Activated T-helper 17 cell treated with anti-CD3 and anti-CD28 coated beads, Interleukin-2, amount 50 U/mL, for 72 hours (primary cell): ENCODE data around the gene SYT4. TPM values are rescaled to one million over a fixed set of nuclear protein-coding genes. Genes with fewer than 3 reads are reported as not detected.
"Not testable (repeated sequence)": the region's sequence is repeated elsewhere in the genome, so short reads cannot be mapped to it uniquely, and the experiment has no call there.

Source experiments
- ATAC-seq: fragments of 150-1000 bp; cut with Tn5 transposase; replicated peaks from 2 replicates; pipeline ENCODE4 v1.10.0; 2021; ENCODE audit warnings: mild to moderate bottlenecking, moderate library complexity
- H3K27ac Mint-ChIP-seq: one replicate; pipeline ENCODE4 v1.8.0; 2022; ENCODE audit warnings: mixed read lengths
- H3K27me3 Mint-ChIP-seq: one replicate; pipeline ENCODE4 v1.8.0; 2022; ENCODE audit warnings: mixed read lengths
- H3K36me3 Mint-ChIP-seq: one replicate; pipeline ENCODE4 v1.8.0; 2022; ENCODE audit warnings: low read depth, mild to moderate bottlenecking, mixed read lengths
- H3K4me1 Mint-ChIP-seq: one replicate; pipeline ENCODE4 v1.8.0; 2022; ENCODE audit warnings: mixed read lengths
- H3K4me3 Mint-ChIP-seq: one replicate; pipeline ENCODE4 v1.8.0; 2022; ENCODE audit warnings: mild to moderate bottlenecking, mixed read lengths
- H3K9me3 Mint-ChIP-seq: one replicate; pipeline ENCODE4 v1.8.0; 2022; ENCODE audit warnings: mixed read lengths
- total RNA-seq, 2 donors: library from RNA; stranded (reverse); gene quantifications; one replicate each; pipeline ENCODE4 v1.2.3, GENCODE V29; 2022

SYT4 gene, protein sequence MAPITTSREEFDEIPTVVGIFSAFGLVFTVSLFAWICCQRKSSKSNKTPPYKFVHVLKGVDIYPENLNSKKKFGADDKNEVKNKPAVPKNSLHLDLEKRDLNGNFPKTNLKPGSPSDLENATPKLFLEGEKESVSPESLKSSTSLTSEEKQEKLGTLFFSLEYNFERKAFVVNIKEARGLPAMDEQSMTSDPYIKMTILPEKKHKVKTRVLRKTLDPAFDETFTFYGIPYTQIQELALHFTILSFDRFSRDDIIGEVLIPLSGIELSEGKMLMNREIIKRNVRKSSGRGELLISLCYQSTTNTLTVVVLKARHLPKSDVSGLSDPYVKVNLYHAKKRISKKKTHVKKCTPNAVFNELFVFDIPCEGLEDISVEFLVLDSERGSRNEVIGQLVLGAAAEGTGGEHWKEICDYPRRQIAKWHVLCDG
- total RNA-seq: not detected

DNA sequence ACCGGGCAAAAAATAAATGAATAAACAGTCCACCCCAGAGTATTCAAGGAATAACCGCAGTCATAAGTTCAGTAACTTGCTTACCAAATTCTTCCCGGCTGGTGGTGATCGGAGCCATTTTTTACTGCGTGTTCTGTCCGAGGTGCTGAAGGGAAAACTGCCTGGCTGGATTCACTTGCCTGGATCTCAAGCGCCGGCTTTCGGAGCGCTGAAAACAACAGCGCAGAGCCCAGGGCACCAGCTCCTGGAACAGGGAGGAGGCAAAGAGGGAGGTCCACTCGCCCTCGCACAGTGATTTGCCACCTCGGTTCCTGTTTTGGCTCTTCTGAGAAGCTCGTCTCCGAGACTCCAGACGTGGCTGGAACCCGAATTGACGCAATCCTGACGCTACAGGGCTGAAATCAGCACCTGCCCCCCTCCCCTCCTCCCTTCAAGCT, at the start of gene SYT4:
TSS of gene SYT4 (minus strand) at position 327 of the 437 bp plus-strand sequence. CDS start at position 118, 209 bp downstream.
- no peak for ATAC-seq
- Mint-ChIP-seq H3K27ac (no peak within 1 kb of the TSS), H3K9me3 (no peaks in the 10 kb centered on the region), H3K4me3 (no peak within 1 kb of the TSS), H3K27me3 (peaks cover 13% of the 10 kb centered on the region), H3K4me1 (no peaks in the 10 kb centered on the region), H3K36me3 (no peaks in the 10 kb centered on the region)

DNA sequence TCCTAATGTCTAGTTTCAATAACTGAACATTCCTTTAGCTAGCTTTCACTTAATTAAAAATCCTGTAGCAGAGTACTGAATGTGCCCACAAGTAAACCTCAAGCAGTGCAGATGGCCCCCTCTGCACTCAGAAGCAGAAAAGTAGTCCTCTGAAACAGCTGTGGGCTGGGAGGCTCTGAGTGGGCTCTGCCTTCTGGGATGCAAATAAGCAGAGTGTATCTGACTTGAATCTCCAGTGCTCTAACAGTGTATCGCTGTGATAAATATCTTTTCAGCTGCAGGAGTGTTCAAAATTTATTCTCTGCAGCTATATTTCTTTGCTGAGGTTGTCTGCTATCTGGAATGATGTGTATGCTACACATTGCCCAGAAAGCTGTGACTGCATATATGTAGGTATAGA, 44.8 kb upstream of the SYT4 start:
- no peak overlapping the region for H3K4me3 Mint-ChIP-seq
- ATAC-seq: no peak

DNA sequence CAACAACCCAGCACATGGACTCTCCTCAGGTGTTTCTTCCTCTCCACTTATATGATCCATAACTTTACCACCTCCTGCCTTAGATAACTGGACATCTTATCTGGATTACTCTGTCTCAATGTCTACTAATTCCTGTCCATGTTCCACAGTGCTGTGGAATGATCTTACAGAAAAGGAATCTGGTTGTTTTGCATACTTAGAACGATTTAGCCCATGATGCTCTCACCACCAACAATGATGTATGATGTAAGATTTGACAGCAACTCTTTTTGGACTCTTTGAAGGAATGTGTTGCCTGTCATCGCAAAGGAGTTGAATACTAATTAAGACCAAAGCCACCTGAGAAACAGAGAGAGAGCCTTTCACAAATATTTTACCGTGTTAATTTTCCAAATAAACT, 37.7 kb upstream of the SYT4 start:
- no peak for ATAC-seq
- Mint-ChIP-seq H3K36me3 (no peaks in the 10 kb centered on the region), H3K4me1 (no peaks in the 10 kb centered on the region), H3K4me3 (no peak overlapping the region), H3K27me3 (no peaks in the 10 kb centered on the region), H3K9me3 (peaks cover 4% of the 10 kb centered on the region), H3K27ac (no peak overlapping the region)

More for the DNA sequence above, 44.8 kb upstream of the SYT4 start:
- Mint-ChIP-seq H3K27ac (no peak overlapping the region), H3K4me1 (no peaks in the 10 kb centered on the region), H3K27me3 (no peaks in the 10 kb centered on the region), H3K9me3 (no peaks in the 10 kb centered on the region), H3K36me3 (no peaks in the 10 kb centered on the region)

DNA sequence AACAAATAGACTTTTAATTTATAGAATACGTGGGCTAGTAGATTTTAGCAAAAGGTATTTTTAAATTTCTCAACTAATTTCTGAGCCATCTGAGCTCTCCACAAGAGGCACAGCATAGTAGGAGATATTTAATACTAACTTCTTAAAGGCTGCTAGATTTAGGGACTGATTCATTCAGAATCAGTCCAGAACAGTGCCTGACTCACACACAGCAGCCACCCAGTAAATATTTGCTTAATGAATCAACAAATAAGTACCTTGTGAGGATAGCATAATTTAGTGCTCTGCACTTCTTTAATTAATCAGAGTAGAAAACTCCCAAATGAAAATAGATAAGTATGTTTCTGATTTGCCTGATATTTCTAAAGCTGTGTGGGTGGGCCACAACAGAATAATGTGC, 35.6 kb upstream of the SYT4 start:
- no peak overlapping the region for H3K27ac Mint-ChIP-seq
- no peaks in the 10 kb centered on the region for H3K27me3 Mint-ChIP-seq
- H3K36me3 Mint-ChIP-seq: no peaks in the 10 kb centered on the region
- peaks cover 4% of the 10 kb centered on the region for H3K9me3 Mint-ChIP-seq
- no peak for ATAC-seq
- no peak overlapping the region for H3K4me3 Mint-ChIP-seq
- no peaks in the 10 kb centered on the region for H3K4me1 Mint-ChIP-seq

DNA sequence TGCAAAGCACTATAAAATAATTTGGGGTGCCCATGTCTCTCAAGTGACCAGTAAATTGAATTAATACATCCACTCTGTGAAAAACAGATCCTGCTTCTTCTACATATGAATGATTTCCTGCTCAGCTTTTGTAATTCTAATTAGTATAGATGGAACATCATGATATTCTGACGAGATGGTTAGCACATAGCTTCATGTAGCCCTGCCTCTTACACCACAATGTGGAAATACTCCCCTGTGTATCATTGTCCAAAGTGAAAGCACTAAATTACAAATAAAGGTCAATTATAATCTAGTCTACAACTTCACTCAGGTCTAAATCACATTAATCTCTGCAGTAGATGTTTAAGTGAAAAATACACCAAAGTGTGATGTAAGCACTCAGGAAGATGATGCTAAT, 32.9 kb upstream of the SYT4 start:
- H3K9me3 Mint-ChIP-seq: peaks cover 4% of the 10 kb centered on the region
- no peak overlapping the region for H3K4me3 Mint-ChIP-seq
- ATAC-seq: no peak
- no peak overlapping the region for H3K27ac Mint-ChIP-seq
- no peaks in the 10 kb centered on the region for H3K27me3 Mint-ChIP-seq
- no peaks in the 10 kb centered on the region for H3K4me1 Mint-ChIP-seq
- H3K36me3 Mint-ChIP-seq: no peaks in the 10 kb centered on the region

DNA sequence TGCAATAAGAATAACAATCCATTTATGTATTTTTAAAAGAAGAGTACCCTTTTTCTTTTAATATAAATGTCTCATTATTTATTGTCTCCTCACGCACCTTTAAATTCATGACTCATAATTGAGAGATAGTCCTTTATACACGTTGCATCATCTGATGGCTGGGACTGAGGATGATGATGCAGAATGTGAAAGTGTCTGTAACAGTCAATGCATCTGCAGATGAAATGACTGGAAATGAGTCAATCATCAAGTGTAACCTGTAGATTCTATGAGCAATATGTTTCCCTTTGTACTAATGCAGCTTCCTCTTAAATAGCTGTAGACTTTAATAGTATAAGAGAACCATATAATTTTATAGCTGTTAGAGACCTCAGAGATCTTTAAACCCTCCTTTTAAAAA, 26.1 kb upstream of the SYT4 start:
- Mint-ChIP-seq H3K36me3 (no peaks in the 10 kb centered on the region), H3K4me3 (no peak overlapping the region), H3K4me1 (no peaks in the 10 kb centered on the region), H3K9me3 (no peaks in the 10 kb centered on the region), H3K27me3 (no peaks in the 10 kb centered on the region), H3K27ac (no peak overlapping the region)
- no peak for ATAC-seq

DNA sequence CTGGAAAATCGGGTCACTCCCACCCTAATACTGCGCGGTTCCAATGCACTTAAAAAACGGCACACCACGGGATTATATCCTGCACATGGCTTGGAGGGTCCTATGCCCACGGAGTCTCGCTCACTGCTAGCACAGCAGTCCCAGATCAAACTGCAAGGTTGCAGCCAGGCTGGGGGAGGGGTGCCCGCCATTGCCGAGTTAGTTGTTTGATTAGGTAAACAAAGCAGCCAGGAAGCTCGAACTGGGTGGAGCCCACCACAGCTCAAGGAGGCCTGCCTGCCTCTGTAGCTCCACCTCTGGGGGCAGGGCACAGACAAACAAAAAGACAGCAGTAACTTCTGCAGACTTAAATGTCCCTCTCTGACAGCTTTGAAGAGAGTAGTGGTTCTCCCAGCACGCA, 8.9 kb upstream of the SYT4 start:
- H3K4me1 Mint-ChIP-seq, H3K4me3 Mint-ChIP-seq, H3K27me3 Mint-ChIP-seq, H3K36me3 Mint-ChIP-seq, H3K9me3 Mint-ChIP-seq, ATAC-seq, H3K27ac Mint-ChIP-seq: not testable (repeated sequence)

DNA sequence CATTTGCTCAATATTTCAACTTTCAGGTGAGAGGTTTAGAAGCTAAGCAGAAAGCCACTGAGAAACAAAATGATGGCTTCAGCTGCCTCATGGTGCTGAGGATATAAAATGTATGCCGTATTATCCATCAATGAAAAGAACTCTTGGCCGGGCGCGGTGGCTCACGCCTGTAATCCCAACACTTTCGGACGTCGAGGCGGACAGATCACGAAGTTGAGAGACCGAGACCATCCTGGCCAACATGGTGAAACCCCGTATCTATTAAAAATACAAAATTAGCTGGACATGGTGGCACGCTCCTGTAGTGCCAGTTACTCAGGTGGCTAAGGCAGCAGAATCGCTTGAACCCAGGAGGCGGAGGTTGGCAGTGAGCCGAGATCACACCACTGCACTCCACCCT, 6.0 kb upstream of the SYT4 start:
- H3K4me1 Mint-ChIP-seq: no peaks in the 10 kb centered on the region

DNA sequence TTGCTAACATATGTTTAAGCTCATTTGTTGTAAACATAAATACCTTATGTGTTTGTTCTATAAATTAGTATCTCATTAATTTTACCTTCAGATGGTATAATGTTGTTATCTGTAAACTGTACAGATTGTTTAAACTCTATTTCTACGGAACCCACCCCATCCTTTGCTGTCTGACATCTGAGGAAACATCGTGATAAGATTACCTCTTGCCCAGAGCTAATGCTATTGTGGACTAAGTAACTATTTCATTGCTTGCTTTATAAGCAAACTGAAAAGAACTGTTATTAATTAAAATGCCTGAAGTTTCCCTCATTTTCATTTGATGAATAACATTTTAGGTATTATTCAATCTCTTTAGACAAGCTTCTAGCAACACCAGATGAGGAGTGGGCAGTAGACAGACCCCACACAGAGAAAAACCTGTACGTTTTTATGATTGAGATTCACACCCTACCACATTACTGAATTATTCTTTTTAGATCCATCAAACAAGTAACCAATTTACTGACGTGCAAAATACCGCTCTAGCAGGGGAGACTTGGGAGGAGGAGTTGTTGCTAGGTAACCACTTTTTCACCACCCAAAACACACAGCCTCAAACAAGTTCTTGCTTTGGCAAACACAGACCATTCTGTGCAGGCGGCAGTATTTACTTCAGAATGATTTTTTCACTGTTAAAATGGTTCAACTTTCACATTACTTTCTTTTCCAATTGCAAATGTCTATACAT, 1.9 kb upstream of the SYT4 start:
- Mint-ChIP-seq H3K27me3 (peaks cover 11% of the 10 kb centered on the region), H3K9me3 (no peaks in the 10 kb centered on the region), H3K4me1 (no peaks in the 10 kb centered on the region), H3K36me3 (no peaks in the 10 kb centered on the region), H3K27ac (no peak overlapping the region), H3K4me3 (no peak overlapping the region)
- no peak for ATAC-seq

More for the DNA sequence above, 6.0 kb upstream of the SYT4 start:
- Mint-ChIP-seq H3K27me3 (peaks cover under 1% of the 10 kb centered on the region), H3K4me3 (no peak overlapping the region), H3K9me3 (peaks cover 4% of the 10 kb centered on the region), H3K36me3 (no peaks in the 10 kb centered on the region), H3K27ac (no peak overlapping the region)
- no peak for ATAC-seq

DNA sequence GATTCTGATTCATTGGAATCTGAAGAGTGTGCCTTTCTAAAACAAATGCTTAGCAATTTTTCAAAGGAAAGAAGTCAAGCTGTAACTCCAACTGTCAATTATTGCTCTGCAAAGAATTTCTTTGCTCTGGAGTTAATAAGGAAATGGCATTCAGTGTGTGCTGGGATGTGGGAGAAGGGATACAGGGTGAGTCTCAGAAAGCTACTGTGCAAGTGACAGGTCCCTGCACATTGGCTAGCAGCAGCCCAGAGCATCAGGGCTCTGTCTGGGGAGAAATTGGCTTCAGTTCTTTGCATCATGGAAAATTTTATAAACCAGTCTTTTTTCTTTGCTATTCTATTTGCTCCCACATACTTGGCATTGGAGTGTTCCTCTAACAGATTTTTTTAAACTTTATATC, 1.1 kb upstream of the SYT4 start:
- peaks cover 13% of the 10 kb centered on the region for H3K27me3 Mint-ChIP-seq
- no peaks in the 10 kb centered on the region for H3K36me3 Mint-ChIP-seq
- no peak for ATAC-seq
- H3K4me1 Mint-ChIP-seq: no peaks in the 10 kb centered on the region
- no peaks in the 10 kb centered on the region for H3K9me3 Mint-ChIP-seq
- no peak overlapping the region for H3K4me3 Mint-ChIP-seq
- no peak overlapping the region for H3K27ac Mint-ChIP-seq

DNA sequence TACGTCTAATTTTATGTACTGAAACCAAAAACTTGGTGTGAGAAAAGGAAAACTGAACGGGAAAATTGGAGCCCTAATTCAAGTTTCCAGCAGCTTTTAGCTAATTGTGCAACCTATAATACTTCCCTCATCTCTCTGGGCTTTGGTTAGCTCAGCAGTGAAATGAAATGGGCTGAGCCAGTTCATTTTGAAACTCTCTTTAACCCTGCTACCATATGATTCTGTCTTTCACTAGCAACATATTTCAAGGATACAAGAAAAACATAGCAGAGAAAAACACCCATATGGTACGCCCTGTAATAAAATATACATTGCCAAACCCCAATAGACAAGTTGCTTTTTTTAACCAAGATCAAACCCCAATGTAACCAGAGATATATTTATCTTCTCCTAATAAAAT, 799 bp downstream of the SYT4 start:
- H3K4me3 Mint-ChIP-seq: no peak overlapping the region
- H3K4me1 Mint-ChIP-seq: no peaks in the 10 kb centered on the region
- H3K9me3 Mint-ChIP-seq: no peaks in the 10 kb centered on the region
- no peak overlapping the region for H3K27ac Mint-ChIP-seq
- ATAC-seq: no peak
- H3K27me3 Mint-ChIP-seq: peaks cover 13% of the 10 kb centered on the region
- no peaks in the 10 kb centered on the region for H3K36me3 Mint-ChIP-seq

DNA sequence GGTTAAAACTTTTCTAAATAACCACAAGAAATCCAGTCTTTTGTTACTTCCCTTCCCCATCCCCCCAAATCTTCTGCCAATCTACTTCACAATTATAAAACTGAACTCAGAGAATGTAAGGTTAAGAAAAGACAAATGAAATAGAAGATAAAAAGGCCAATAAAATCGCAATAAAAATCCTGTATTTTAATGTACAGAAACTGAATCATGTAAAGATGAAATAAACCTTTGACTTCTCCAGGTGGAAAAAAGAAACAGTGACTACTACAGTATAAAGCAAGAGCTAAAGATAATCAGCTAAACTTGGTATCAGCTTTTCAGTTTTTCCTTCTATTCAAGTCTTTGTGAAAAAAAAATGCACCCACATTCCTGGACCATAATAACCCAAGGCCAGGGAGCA, 1.7 kb downstream of the SYT4 start:
- no peak for ATAC-seq
- no peak overlapping the region for H3K4me3 Mint-ChIP-seq
- H3K36me3 Mint-ChIP-seq: no peaks in the 10 kb centered on the region
- no peaks in the 10 kb centered on the region for H3K9me3 Mint-ChIP-seq
- H3K27ac Mint-ChIP-seq: no peak overlapping the region
- no peaks in the 10 kb centered on the region for H3K4me1 Mint-ChIP-seq
- peaks cover 13% of the 10 kb centered on the region for H3K27me3 Mint-ChIP-seq

DNA sequence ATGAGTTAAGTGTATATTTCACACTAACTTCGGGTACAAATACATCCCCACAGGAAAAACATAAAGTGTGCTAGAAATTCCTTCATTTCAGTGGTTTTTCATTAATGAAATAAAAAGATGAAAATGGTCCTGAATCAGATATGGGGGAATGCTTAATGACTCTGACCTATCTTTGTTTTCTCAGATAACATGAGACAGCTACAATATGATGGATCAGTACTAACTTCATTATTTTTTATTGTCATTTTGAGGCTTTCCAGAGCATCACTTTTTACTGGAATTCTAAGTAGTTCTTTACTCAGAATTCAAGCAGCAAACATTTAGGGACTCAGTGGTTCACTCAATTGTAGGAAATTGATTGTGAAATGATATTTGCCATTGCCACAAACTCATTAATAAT, 2.8 kb downstream of the SYT4 start:
- Mint-ChIP-seq H3K36me3 (no peaks in the 10 kb centered on the region), H3K9me3 (no peaks in the 10 kb centered on the region), H3K27ac (no peak overlapping the region), H3K4me3 (no peak overlapping the region), H3K27me3 (peaks cover 13% of the 10 kb centered on the region), H3K4me1 (no peaks in the 10 kb centered on the region)
- ATAC-seq: no peak

DNA sequence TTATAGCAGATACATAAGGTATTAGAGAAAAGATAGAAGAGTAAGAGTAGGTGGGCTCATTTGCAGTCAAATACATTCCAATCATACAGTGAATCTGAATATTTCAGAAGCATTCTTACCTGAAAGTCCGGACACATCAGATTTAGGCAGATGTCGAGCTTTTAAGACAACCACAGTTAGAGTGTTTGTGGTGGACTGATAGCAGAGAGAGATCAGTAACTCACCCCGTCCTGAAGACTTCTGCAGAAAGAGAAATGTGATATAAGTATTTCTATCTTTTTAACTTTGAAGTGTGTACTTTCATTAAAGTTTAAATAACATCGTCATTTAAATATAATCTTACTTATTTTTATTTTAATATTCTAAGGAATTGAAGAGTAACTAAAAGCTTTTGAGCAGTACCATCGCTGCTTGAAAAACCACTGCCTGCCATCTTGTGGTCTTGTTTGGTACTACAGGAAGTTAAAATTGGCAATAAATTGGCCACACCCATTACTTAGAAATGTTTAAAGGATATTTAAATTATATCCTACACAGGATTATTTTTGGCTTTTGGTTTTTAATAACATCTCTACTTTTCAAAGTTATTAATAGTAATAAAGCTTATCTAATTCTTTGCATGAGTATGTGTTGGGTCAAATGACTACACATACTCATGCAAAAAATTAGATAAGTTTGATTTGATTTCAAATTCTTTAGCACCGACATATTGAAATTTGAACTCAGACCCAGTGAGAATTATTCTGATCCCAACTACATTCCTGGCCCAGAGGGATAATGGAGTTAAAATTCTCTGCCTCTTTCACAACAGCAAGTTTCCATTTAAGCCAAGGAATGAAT, 5.5 kb downstream of the SYT4 start:
- no peak overlapping the region for H3K27ac Mint-ChIP-seq
- no peaks in the 10 kb centered on the region for H3K36me3 Mint-ChIP-seq
- H3K4me1 Mint-ChIP-seq: no peaks in the 10 kb centered on the region
- no peaks in the 10 kb centered on the region for H3K9me3 Mint-ChIP-seq
- no peak for ATAC-seq
- peaks cover 6% of the 10 kb centered on the region for H3K27me3 Mint-ChIP-seq
- H3K4me3 Mint-ChIP-seq: no peak overlapping the region
